K562 (cell line): ENCODE data around the gene MCRS1. TPM values are rescaled to one million over a fixed set of nuclear protein-coding genes. Genes with fewer than 3 reads are reported as not detected.

Experiments
- ATAC-seq: fragments of 200-7000 bp; cut with Tn5 transposase; 3 replicates; pipeline ENCODE4 v1.9.1; 2020; ENCODE audit warnings: moderate library complexity
- BruUV-seq: library from RNA; stranded (reverse); fragments of 400-500 nt; replicated peaks from 2 replicates; lab custom pipeline; 2021; lab: Mats Ljungman, UMichigan
- CTCF ChIA-PET: fragments of 300-600 bp; formaldehyde crosslinking; extraction: SDS; loops from one replicate; lab custom pipeline; 2021; ENCODE audit warnings: low intra/inter-chr PET ratio; lab: Yijun Ruan, JAX
- POLR2A ChIA-PET: fragments of 300-600, 350-650 bp; sonication (Branson Sonifier 250); formaldehyde crosslinking; extraction: SDS; loops from one replicate; lab custom pipeline; 2021; ENCODE audit warnings: antibody characterized with exemption, inconsistent platforms; lab: Yijun Ruan, JAX
- DNase-seq, 4 experiments: peaks; one replicate each; pipeline versions ENCODE4 v3.0.0 to v3.0.0-alpha.2; 2011 to 2018; ENCODE audit warnings: low spot score in 3 of 4, mixed read lengths in 3 of 4; ENCODE audit errors: extremely low read depth in 1 of 4
- FAIRE-seq: peaks from 2 replicates; lab custom pipeline; 2011; peaks lifted over from hg19 to GRCh38; lab: Jason Lieb, UNC
- H2AFZ ChIP-seq: 2 replicates; pipeline ENCODE4 v1.6.0; 2011; ENCODE audit warnings: low read depth, low read length, control low read depth, inconsistent platforms
- H3K27ac ChIP-seq: fragments of 200-600 bp; 3 replicates; pipeline ENCODE4 v1.8.0; 2011; ENCODE audit warnings: low read depth, mild to moderate bottlenecking, control low read depth, inconsistent platforms, low read length, moderate library complexity, mixed read lengths; ENCODE audit errors: extremely low read depth
- H3K27me3 ChIP-seq, 2 experiments: fragments of 300-600 bp in 1 of 2; 2 replicates in 1 of 2; 3 replicates in 1 of 2; pipeline versions ENCODE4 v1.6.0 to v1.8.0; 2011; ENCODE audit warnings: inconsistent platforms in 2 of 2, low read length in 2 of 2, mild to moderate bottlenecking in 1 of 2, mixed read lengths in 1 of 2, moderate library complexity in 1 of 2; ENCODE audit not compliant: control insufficient read depth in 2 of 2, insufficient read depth in 2 of 2
- H3K36me3 ChIP-seq: fragments of 300-600 bp; 3 replicates; pipeline ENCODE4 v1.8.0; 2011; ENCODE audit warnings: mild to moderate bottlenecking, low read length, inconsistent platforms; ENCODE audit not compliant: control insufficient read depth, insufficient read depth
- H3K4me1 ChIP-seq, 2 experiments: fragments of 200-600 bp in 1 of 2; replicated peaks in 1 of 2; 2 replicates in 1 of 2; 3 replicates in 1 of 2; pipeline versions ENCODE4 v1.5.1 to v1.8.0; 2011; ENCODE audit warnings: inconsistent platforms in 2 of 2, low read length in 2 of 2, mild to moderate bottlenecking in 1 of 2, mixed read lengths in 1 of 2, moderate library complexity in 1 of 2; ENCODE audit not compliant: control insufficient read depth in 2 of 2, insufficient read depth in 2 of 2
- H3K4me2 ChIP-seq: 2 replicates; pipeline ENCODE4 v1.6.1; 2011; ENCODE audit warnings: low read length, control low read depth, inconsistent platforms, mixed read lengths; ENCODE audit not compliant: insufficient read depth
- H3K4me3 ChIP-seq: fragments of 200-600 bp; sonication (generic), shearing (Covaris generic); 2 replicates; pipeline ENCODE4 v1.5.1; 2016; ENCODE audit warnings: control low read depth, inconsistent platforms
- H3K79me2 ChIP-seq: fragments of 200-600 bp; 3 replicates; pipeline ENCODE4 v1.8.0; 2011; ENCODE audit warnings: low read length, inconsistent platforms; ENCODE audit not compliant: control insufficient read depth, insufficient read depth
- H3K9ac ChIP-seq, 2 experiments: 2 replicates each; pipeline versions ENCODE4 v1.6.0 to v1.6.1; 2011; ENCODE audit warnings: low read depth in 2 of 2, low read length in 2 of 2, control low read depth in 1 of 2, inconsistent platforms in 1 of 2, mild to moderate bottlenecking in 1 of 2, mixed read lengths in 1 of 2; ENCODE audit not compliant: insufficient read depth in 1 of 2
- H3K9me1 ChIP-seq: one replicate; pipeline ENCODE4 v1.6.0; 2011; ENCODE audit warnings: inconsistent platforms, mild to moderate bottlenecking, low read length, moderate library complexity; ENCODE audit not compliant: control insufficient read depth, insufficient read depth
- H3K9me3 ChIP-seq: replicated peaks from 2 replicates; pipeline ENCODE4 v1.5.1; 2011; ENCODE audit warnings: low read depth, low read length, inconsistent platforms; ENCODE audit not compliant: control insufficient read depth, insufficient read depth
- H4K20me1 ChIP-seq: replicated peaks from 2 replicates; pipeline ENCODE4 v1.6.1; 2011; ENCODE audit warnings: low read length, inconsistent platforms, mixed read lengths; ENCODE audit not compliant: control insufficient read depth, insufficient read depth
- DDX20 ChIP-seq: fragments of 450-650 bp; IDR thresholded peaks from 2 replicates; pipeline ENCODE4 v1.6.1; 2016; ENCODE audit warnings: missing genetic modification characterization, low read depth, mild to moderate bottlenecking, missing compliant biosample characterization, moderate library complexity
- ELF2 ChIP-seq: fragments of 250-450 bp; sonication (Bioruptor Pico); IDR thresholded peaks from 2 replicates; pipeline ENCODE4 v1.5.0; 2021; ENCODE audit warnings: mild to moderate bottlenecking
- GATA2 ChIP-seq: sonication (generic); formaldehyde crosslinking; IDR thresholded peaks from 2 replicates; pipeline ENCODE4 v1.4.0; 2020; ENCODE audit warnings: mild to moderate bottlenecking, missing genetic modification reagents
- HNRNPUL1 ChIP-seq: fragments of 200-400 bp; formaldehyde crosslinking; IDR thresholded peaks from 2 replicates; pipeline ENCODE4 v1.6.1; 2017; ENCODE audit warnings: low read length
- NCOR1 ChIP-seq: fragments of 450-650 bp; IDR thresholded peaks from 2 replicates; pipeline ENCODE4 v1.6.1; 2016; ENCODE audit warnings: mild to moderate bottlenecking, moderate library complexity
- NR4A1 ChIP-seq, 2 experiments: fragments of 250-450 bp in 1 of 2; fragments of 450-650 bp in 1 of 2; sonication (Bioruptor Pico) in 1 of 2; IDR thresholded peaks; 2 replicates each; pipeline versions ENCODE4 v1.4.0 to v1.6.1; 2016 to 2020; ENCODE audit warnings: mild to moderate bottlenecking in 2 of 2, missing compliant biosample characterization in 1 of 2, missing genetic modification characterization in 1 of 2, moderate library complexity in 1 of 2
- PHF20 ChIP-seq: fragments of 450-650 bp; IDR thresholded peaks from 2 replicates; pipeline ENCODE4 v1.6.1; 2018; ENCODE audit not compliant: partially characterized antibody
- SMARCA5 ChIP-seq: fragments of 450-650 bp; IDR thresholded peaks from 2 replicates; pipeline ENCODE4 v1.6.1; 2016
- STAT5B ChIP-seq: fragments of 250-450 bp; sonication (Bioruptor Pico); IDR thresholded peaks from 2 replicates; pipeline ENCODE4 v1.8.0; 2021; ENCODE audit warnings: mild to moderate bottlenecking, inconsistent platforms
- TEAD4 ChIP-seq, 2 experiments: sonication (generic) in 1 of 2; formaldehyde crosslinking in 1 of 2; IDR thresholded peaks; 2 replicates each; pipeline versions ENCODE4 v1.6.1 to v1.8.0; 2012 to 2022; ENCODE audit warnings: borderline replicate concordance in 1 of 2, inconsistent platforms in 1 of 2, low read length in 1 of 2, mild to moderate bottlenecking in 1 of 2, missing genetic modification reagents in 1 of 2
- TRIM28 ChIP-seq: fragments of 450-650 bp; IDR thresholded peaks from 2 replicates; pipeline ENCODE4 v1.6.1; 2017
- U2AF1 ChIP-seq: fragments of 200-400 bp; formaldehyde crosslinking; optimal IDR thresholded peaks from 2 replicates; pipeline ENCODE3; 2017; ENCODE audit warnings: mild to moderate bottlenecking, low read depth, low read length, moderate library complexity
- VEZF1 ChIP-seq: fragments of 200-800 bp; sonication (Bioruptor generic); IDR thresholded peaks from 2 replicates; pipeline ENCODE4 v1.6.1; 2017; ENCODE audit warnings: missing genetic modification characterization, missing compliant biosample characterization
- ZBTB26 ChIP-seq: fragments of 450-650 bp; formaldehyde crosslinking; IDR thresholded peaks from 2 replicates; pipeline ENCODE4 v1.4.0; 2022; ENCODE audit warnings: missing genetic modification characterization
- ZNF197 ChIP-seq: fragments of 200-800 bp; sonication (Bioruptor generic); IDR thresholded peaks from 2 replicates; pipeline ENCODE4 v1.6.1; 2016; ENCODE audit warnings: low read depth, missing genetic modification characterization, missing compliant biosample characterization
- ZNF444 ChIP-seq: fragments of 250-450 bp; sonication (Bioruptor Pico); IDR thresholded peaks from 2 replicates; pipeline ENCODE4 v1.4.0; 2020; ENCODE audit warnings: mild to moderate bottlenecking, moderate library complexity
- ZNF584 ChIP-seq: fragments of 200-800 bp; sonication (Bioruptor generic); IDR thresholded peaks from 2 replicates; pipeline ENCODE4 v1.6.1; 2016; ENCODE audit warnings: low read depth, mild to moderate bottlenecking, missing genetic modification characterization, missing compliant biosample characterization
- ZNF586 ChIP-seq: fragments of 450-650 bp; formaldehyde crosslinking; conservative IDR thresholded peaks from 2 replicates; pipeline ENCODE4 v1.4.0; 2020; ENCODE audit warnings: mild to moderate bottlenecking, moderate library complexity
- whole genome bisulfite sequencing: fragments of 100-300 bp; shearing (Covaris generic); methylation state at CpG from one replicate; pipeline ENCODE4 v1.1.6; 2016; ENCODE audit warnings: low coverage, mixed read lengths; ENCODE audit not compliant: insufficient coverage; ENCODE audit errors: missing lambda C conversion rate; 5-methylcytosine and 5-hydroxymethylcytosine counted together
- in situ Hi-C: fragments of 300-500 bp; cut with MboI; formaldehyde crosslinking; loops from 4 replicates; pipeline ENCODE4 v1.15.0; 2018; ENCODE audit warnings: inconsistent platforms, mixed read lengths
- intact Hi-C: fragments of 100-400 bp; cut with micrococcal nuclease; formaldehyde crosslinking; loops from 2 replicates; pipeline ENCODE4 v1.14.2; 2022
- polyA plus RNA-seq, 8 experiments: library from polyadenylated mRNA; depleted of rRNA in 4 of 8; stranded (reverse) in 5 of 8; unstranded in 3 of 8; fragments of >200 nt; fragmentation: Nextera tagmentation in 2 of 8; fragmentation: Illumina TruSeq in 1 of 8; extraction: Ambion mirVana in 2 of 8; extraction: Trizol in 1 of 8; gene quantifications; 2 replicates each; pipeline versions ENCODE4 v1.2.1 to v1.2.3, GENCODE V29; 2011 to 2014; ENCODE audit warnings: inconsistent platforms in 1 of 8, missing spikeins in 1 of 8
- total RNA-seq, 7 experiments: library from RNA; depleted of rRNA in 6 of 7; stranded (reverse); fragments of >200 nt in 6 of 7; fragmentation: Illumina TruSeq in 2 of 7; extraction: Trizol in 2 of 7; gene quantifications; 2 replicates each; pipeline versions ENCODE4 v1.2.1 to v1.2.3, GENCODE V29; 2011 to 2021; ENCODE audit warnings: low replicate concordance in 1 of 7
- TF ChIP-seq, protein P1 (sequence below): fragments of 250-450 bp; sonication (Bioruptor Pico); IDR thresholded peaks from 2 replicates; pipeline ENCODE4 v1.6.1; 2021; ENCODE audit warnings: mild to moderate bottlenecking

The MCRS1 gene
- total and polyA plus RNA-seq, 9 of the 15 experiments (the other 6 are each of a cell fraction or from before 2014, with no cell fraction given): 50.0 to 100 (median 73.2) TPM

- TF ChIP-seq U2AF1 (no peak), NCOR1 (no peak), VEZF1 (CRISPR knock-in tag) (no peak), ZNF444 (CRISPR knock-in tag) (no peak)
Measured at GRCh38 chr12:49527361-49528130, 40.4 kb downstream of the MCRS1 start (continued).

DNA sequence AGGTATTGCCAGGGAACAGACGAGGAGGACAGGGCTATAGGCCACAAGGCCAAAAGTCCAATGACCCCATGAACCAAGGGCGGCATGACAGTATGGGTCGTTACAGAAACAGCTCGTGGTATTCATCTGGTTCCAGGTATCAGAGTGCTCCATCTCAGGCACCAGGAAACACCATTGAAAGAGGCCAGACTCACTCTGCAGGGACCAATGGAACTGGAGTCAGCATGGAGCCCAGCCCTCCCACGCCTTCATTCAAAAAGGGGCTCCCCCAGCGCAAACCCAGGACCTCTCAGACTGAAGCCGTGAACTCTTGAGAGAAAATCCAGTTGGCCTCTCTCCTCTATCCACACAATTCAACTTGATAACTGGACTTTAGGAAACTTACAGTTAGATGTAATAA lies 42.0 kb downstream of the MCRS1 start:
- ATAC-seq: no peak
- POLR2A ChIA-PET: interaction anchor here (0.5 to 2.2 kb wide), 3 partner anchors 9 to 26 kb away, joined by 3 to 9 read pairs (median 5); no protein-coding TSS in a partner anchor
- Histone ChIP-seq H3K4me3 (no peak overlapping the region), H3K9me3 (no peaks in the 10 kb centered on the region), H2AFZ (no peak overlapping the region), H4K20me1 (no peaks in the 10 kb centered on the region), H3K9me1 (no peaks in the 10 kb centered on the region), H3K4me2 (no peak overlapping the region), H3K36me3 (peaks cover 34% of the 10 kb centered on the region), H3K79me2 (no peaks in the 10 kb centered on the region), H3K27ac (no peak overlapping the region), H3K27me3 (no peaks in the 10 kb centered on the region), H3K9ac (no peak overlapping the region), H3K4me1 (no peaks in the 10 kb centered on the region)
- no peak for FAIRE-seq
- 82% methylated on average over 7 of the region's 7 CpGs for WGBS
- in situ Hi-C loops (no loop called here), intact Hi-C loops (no loop called here)
- DNase-seq: no peak
- no TSS peak for BruUV-seq
- CTCF ChIA-PET: no interaction called here
- TF ChIP-seq ZNF586 (CRISPR knock-in tag): no peak
- TF ChIP-seq TRIM28: no peak
- TF ChIP-seq, protein P1, sequence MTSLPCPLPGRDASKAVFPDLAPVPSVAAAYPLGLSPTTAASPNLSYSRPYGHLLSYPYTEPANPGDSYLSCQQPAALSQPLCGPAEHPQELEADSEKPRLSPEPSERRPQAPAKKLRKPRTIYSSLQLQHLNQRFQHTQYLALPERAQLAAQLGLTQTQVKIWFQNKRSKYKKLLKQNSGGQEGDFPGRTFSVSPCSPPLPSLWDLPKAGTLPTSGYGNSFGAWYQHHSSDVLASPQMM (CRISPR knock-in tag): no peak
- no peak for TF ChIP-seq TEAD4 (IDR thresholded peaks at IDR 0.05; ENCODE audit: low read length)
- no peak for TF ChIP-seq TEAD4 (CRISPR knock-in tag; IDR thresholded peaks at IDR 0.05; ENCODE audit: borderline replicate concordance)
- no peak for TF ChIP-seq ZBTB26 (CRISPR knock-in tag)
- TF ChIP-seq ZNF197: no peak
- TF ChIP-seq GATA2: no peak
- no peak for TF ChIP-seq ZNF584
- TF ChIP-seq HNRNPUL1: no peak
- TF ChIP-seq ELF2 (CRISPR knock-in tag): no peak
- TF ChIP-seq SMARCA5: no peak
- TF ChIP-seq STAT5B (CRISPR knock-in tag): no peak
- TF ChIP-seq NR4A1 (CRISPR knock-in tag; IDR thresholded peaks at IDR 0.05): no peak
- no peak for TF ChIP-seq NR4A1 (tag; IDR thresholded peaks at IDR 0.05)
- TF ChIP-seq PHF20: no peak
- no peak for TF ChIP-seq DDX20
